Measurements from ENCODE around the gene TOM1L2.
A peak's percentile ranks its signal among the peaks of the same experiment; 100 is the strongest.

TOM1L2 gene

DNA sequence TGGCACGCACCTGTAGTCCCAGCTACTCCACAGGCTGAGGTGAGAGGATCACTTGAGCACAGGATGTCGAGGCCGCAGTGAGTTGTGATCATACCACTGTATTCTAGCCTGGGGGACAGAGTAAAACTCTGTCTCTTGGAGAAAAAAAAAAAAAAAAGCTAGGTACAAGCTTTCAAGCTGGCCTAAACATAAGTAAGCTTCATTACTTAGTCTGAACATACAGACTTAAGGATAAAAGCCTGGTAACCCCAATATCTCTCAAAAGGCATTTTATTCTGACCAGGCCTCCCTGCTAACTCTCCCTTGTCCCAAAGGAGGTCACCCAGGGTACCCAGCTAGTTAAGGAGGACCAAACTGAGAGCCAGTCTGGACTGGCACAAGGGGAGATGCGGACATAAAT, 46.2 kb downstream of the TOM1L2 start:
- Histone ChIP-seq H2BK15ac (replicated peaks; ENCODE audit: low read depth) (no peak overlapping the region), H3K56ac (ENCODE audit: low read length) (no peak overlapping the region), H3K4me3 (ENCODE audit: low read length) (no peak overlapping the region), H2AK5ac (ENCODE audit: low read length) (no peak overlapping the region), H2BK5ac (ENCODE audit: low read length) (no peak overlapping the region), H2BK120ac (ENCODE audit: low read depth, low read length) (no peak overlapping the region), H3K4me2 (ENCODE audit: low read length) (no peak overlapping the region), H4K5ac (ENCODE audit: low read length) (no peak overlapping the region), H3K18ac (ENCODE audit: low read length) (no peak overlapping the region), H3K79me1 (ENCODE audit: low read length) (no peaks in the 10 kb centered on the region), H4K8ac (ENCODE audit: low read depth, low read length) (no peak overlapping the region), H3K4me1 (ENCODE audit: control insufficient read depth, low read depth, low read length) (peaks cover 20% of the 10 kb centered on the region), H3K27ac (ENCODE audit: low read depth, low read length) (no peak overlapping the region), H3K4ac (ENCODE audit: low read depth, low read length) (no peak overlapping the region), H3K27me3 (ENCODE audit: insufficient read depth, low read length, poor library complexity) (no peaks in the 10 kb centered on the region), H3K79me2 (ENCODE audit: control insufficient read depth, insufficient read depth, low read length) (no peaks in the 10 kb centered on the region), H3K23ac (ENCODE audit: low read length) (no peak overlapping the region), H3K9ac (ENCODE audit: low read length) (no peak overlapping the region), H3K36me3 (ENCODE audit: control insufficient read depth, insufficient read depth, low read length) (no peaks in the 10 kb centered on the region)
- no CpG with 5 or more reads among the region's 4 CpGs for WGBS (ENCODE audit: extremely low coverage, insufficient coverage, low lambda C conversion rate)
- no peak for DNase-seq

DNA sequence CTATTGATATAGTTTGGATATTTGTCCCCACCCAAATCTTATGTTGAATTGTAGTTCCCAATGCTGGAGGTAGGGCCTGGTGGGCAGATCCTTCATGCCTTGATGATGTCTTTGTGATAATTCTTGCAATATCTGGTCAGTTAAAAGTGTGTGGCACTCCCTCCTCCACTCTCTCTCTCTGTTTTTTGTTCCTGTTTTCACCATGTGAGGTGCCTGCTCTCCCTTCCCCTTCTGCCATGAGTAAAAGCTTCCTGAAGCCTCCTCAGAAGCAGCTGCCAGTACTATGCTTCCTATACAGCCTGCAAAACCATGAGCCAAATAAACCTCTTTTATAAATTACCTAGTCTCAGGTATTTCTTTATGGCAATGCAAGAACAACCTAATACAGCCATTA, 47.3 kb downstream of the TOM1L2 start:
- Histone ChIP-seq H2AK5ac (ENCODE audit: low read length) (no peak overlapping the region), H3K4me1 (ENCODE audit: control insufficient read depth, low read depth, low read length) (peaks cover 21% of the 10 kb centered on the region), H3K27ac (ENCODE audit: low read depth, low read length) (no peak overlapping the region), H3K56ac (ENCODE audit: low read length) (no peak overlapping the region), H3K9ac (ENCODE audit: low read length) (no peak overlapping the region), H3K27me3 (ENCODE audit: insufficient read depth, low read length, poor library complexity) (no peaks in the 10 kb centered on the region), H2BK5ac (ENCODE audit: low read length) (no peak overlapping the region), H3K4me2 (ENCODE audit: low read length) (no peak overlapping the region), H4K5ac (ENCODE audit: low read length) (no peak overlapping the region), H4K8ac (ENCODE audit: low read depth, low read length) (no peak overlapping the region), H3K4me3 (ENCODE audit: low read length) (no peak overlapping the region), H3K23ac (ENCODE audit: low read length) (no peak overlapping the region), H2BK15ac (replicated peaks; ENCODE audit: low read depth) (no peak overlapping the region), H2BK120ac (ENCODE audit: low read depth, low read length) (no peak overlapping the region), H3K79me1 (ENCODE audit: low read length) (no peaks in the 10 kb centered on the region), H3K79me2 (ENCODE audit: control insufficient read depth, insufficient read depth, low read length) (no peaks in the 10 kb centered on the region), H3K18ac (ENCODE audit: low read length) (no peak overlapping the region), H3K4ac (ENCODE audit: low read depth, low read length) (no peak overlapping the region), H3K36me3 (ENCODE audit: control insufficient read depth, insufficient read depth, low read length) (no peaks in the 10 kb centered on the region)
- no peak for DNase-seq

DNA sequence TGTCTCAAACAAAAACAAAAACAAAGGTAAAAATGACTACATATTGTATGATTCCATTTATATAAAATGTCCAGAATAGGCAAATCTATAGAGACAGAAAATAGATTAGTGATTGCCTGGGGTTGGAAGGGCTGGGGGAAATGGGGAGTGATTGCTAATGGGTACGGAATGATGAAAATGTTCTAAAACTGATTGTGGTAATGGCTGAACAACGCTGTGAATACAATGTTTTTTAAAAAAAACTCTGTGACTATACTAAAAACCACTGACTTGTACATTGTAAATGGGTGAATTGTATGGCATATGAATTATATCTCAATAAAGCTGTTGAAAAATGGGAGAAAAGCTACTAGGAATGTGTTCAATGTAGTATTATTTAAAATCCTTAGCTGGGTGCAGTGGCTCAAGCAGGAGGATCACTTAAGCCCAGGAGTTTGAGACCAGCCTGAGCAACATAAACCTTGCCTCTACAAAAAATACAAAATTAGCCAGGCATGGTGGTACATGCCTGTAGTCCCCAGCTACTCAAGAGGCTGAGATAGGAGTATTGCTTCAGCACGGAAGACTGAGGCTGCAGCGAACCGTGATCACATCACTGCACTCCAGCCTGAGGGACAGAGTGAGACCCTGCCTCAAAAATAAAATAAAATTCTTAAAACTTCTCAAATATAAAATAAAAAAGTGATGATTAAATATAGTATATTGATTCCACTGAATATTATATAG, 47.9 kb downstream of the TOM1L2 start:
- Histone ChIP-seq H2BK15ac (replicated peaks; ENCODE audit: low read depth) (no peak overlapping the region), H3K4me2 (ENCODE audit: low read length) (no peak overlapping the region), H3K36me3 (ENCODE audit: control insufficient read depth, insufficient read depth, low read length) (no peaks in the 10 kb centered on the region), H3K23ac (ENCODE audit: low read length) (no peak overlapping the region), H3K79me2 (ENCODE audit: control insufficient read depth, insufficient read depth, low read length) (no peaks in the 10 kb centered on the region), H3K4me3 (ENCODE audit: low read length) (no peak overlapping the region), H4K5ac (ENCODE audit: low read length) (no peak overlapping the region), H3K56ac (ENCODE audit: low read length) (no peak overlapping the region), H3K18ac (ENCODE audit: low read length) (no peak overlapping the region), H2AK5ac (ENCODE audit: low read length) (no peak overlapping the region), H3K79me1 (ENCODE audit: low read length) (no peaks in the 10 kb centered on the region), H3K4me1 (ENCODE audit: control insufficient read depth, low read depth, low read length) (peaks cover 21% of the 10 kb centered on the region), H3K9ac (ENCODE audit: low read length) (no peak overlapping the region), H3K27ac (ENCODE audit: low read depth, low read length) (no peak overlapping the region), H3K4ac (ENCODE audit: low read depth, low read length) (no peak overlapping the region), H3K27me3 (ENCODE audit: insufficient read depth, low read length, poor library complexity) (no peaks in the 10 kb centered on the region), H4K8ac (ENCODE audit: low read depth, low read length) (no peak overlapping the region), H2BK120ac (ENCODE audit: low read depth, low read length) (no peak overlapping the region), H2BK5ac (ENCODE audit: low read length) (no peak overlapping the region)
- whole genome bisulfite sequencing (ENCODE audit: extremely low coverage, insufficient coverage, low lambda C conversion rate) = no CpG with 5 or more reads among the region's 5 CpGs
- no peak for DNase-seq

DNA sequence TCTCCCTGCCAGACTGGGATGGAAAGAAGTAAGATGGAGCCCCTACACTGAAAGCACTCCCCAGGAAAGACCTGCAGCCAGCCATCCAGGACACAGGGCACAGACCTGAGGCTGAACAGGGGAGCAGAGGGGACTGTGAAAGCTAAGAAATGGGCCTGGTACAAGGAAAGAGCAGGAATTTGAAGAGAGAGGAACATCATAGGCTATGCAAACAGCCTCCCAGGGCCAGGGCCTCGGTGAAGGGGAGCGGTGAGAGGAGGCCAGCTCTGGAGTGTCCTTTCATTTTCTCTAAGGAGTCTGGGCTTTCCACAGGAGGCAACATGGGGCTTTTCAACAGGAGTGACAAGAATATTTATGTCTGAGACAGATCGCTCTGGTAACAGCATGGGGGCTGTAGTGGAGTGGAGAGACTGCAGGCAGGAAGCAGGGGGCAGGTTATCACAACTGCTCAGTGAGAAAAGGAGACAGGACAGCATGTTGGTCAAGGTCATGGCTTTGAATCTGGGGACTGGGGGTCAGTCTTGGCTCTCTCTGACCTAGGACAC, 50.1 kb downstream of the TOM1L2 start:
- Histone ChIP-seq H3K79me2 (ENCODE audit: control insufficient read depth, insufficient read depth, low read length) (no peaks in the 10 kb centered on the region), H3K9ac (ENCODE audit: low read length) (peak overlapping the region; percentile 19), H3K27me3 (ENCODE audit: insufficient read depth, low read length, poor library complexity) (no peaks in the 10 kb centered on the region), H4K5ac (ENCODE audit: low read length) (no peak overlapping the region), H2AK5ac (ENCODE audit: low read length) (no peak overlapping the region), H3K4ac (ENCODE audit: low read depth, low read length) (peak overlapping the region; percentile 17), H3K27ac (ENCODE audit: low read depth, low read length) (peak overlapping the region; percentile 84), H3K79me1 (ENCODE audit: low read length) (no peaks in the 10 kb centered on the region), H2BK15ac (replicated peaks; ENCODE audit: low read depth) (no peak overlapping the region), H2BK120ac (ENCODE audit: low read depth, low read length) (peak overlapping the region; percentile 82), H2BK5ac (ENCODE audit: low read length) (peak overlapping the region; percentile 1), H3K4me2 (ENCODE audit: low read length) (no peak overlapping the region), H3K23ac (ENCODE audit: low read length) (no peak overlapping the region), H3K56ac (ENCODE audit: low read length) (peak overlapping the region; percentile 78), H4K8ac (ENCODE audit: low read depth, low read length) (peak overlapping the region; percentile 79), H3K4me3 (ENCODE audit: low read length) (no peak overlapping the region), H3K18ac (ENCODE audit: low read length) (peak overlapping the region; percentile 90), H3K36me3 (ENCODE audit: control insufficient read depth, insufficient read depth, low read length) (no peaks in the 10 kb centered on the region), H3K4me1 (ENCODE audit: control insufficient read depth, low read depth, low read length) (peaks cover 13% of the 10 kb centered on the region)
- WGBS (ENCODE audit: extremely low coverage, insufficient coverage, low lambda C conversion rate) = no CpG with 5 or more reads among the region's 3 CpGs
- DNase-seq = peak; percentile 72

DNA sequence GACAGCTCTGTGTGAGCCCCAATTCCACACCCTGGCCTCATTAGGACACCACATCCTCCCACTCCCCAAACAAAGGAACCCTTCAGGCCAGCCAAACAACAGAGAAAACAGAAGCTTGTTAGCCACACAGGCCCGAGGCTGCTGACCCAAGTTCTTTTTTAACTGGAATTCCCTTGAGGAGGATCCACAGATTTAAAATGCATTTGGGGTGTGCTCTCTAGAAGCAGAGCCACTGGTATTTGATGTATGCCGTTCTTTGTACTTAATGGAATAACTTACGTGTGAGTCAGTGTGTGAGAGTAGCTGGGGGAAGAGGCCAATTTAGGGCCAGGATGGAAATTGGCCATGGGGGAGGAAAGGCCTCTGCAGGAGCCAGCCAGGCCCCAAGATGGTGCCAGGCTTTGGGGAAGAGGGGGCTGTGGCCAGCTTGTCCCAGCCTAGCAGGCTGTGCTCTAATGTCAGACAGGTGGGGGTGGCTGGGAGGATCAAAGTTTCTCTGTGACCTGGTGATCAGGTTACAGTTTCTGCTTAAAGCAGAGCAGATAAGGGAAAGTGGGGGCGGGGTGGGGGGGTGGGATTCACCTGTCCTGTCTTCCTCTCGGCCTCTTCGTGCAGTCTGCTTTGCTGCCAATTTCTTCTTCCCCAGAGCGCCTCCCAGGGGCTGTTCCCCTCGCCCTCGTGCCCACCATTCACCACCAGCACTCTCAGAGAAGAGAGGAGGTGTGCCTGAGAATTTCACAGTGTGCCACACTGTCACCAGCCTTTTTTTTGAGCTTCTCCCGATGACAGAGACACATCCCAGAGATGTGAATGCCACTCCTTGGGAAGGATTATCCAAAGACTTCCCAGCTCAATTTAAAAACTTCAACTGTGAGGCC, 50.8 kb downstream of the TOM1L2 start:
- peak overlapping the region; percentile 66 for H2BK5ac ChIP-seq (ENCODE audit: low read length)
- no peak overlapping the region for H3K4me3 ChIP-seq (ENCODE audit: low read length)
- H4K5ac ChIP-seq (ENCODE audit: low read length) = no peak overlapping the region
- peak overlapping the region; percentile 78 for H3K56ac ChIP-seq (ENCODE audit: low read length)
- peak overlapping the region; percentile 8 for H3K9ac ChIP-seq (ENCODE audit: low read length)
- no peak overlapping the region for H3K23ac ChIP-seq (ENCODE audit: low read length)
- DNase-seq = peak; percentile 99
- H4K8ac ChIP-seq (ENCODE audit: low read depth, low read length) = peak overlapping the region; percentile 79
- peak overlapping the region; percentile 68 for H2BK120ac ChIP-seq (ENCODE audit: low read depth, low read length)
- no peak overlapping the region for H2AK5ac ChIP-seq (ENCODE audit: low read length)
- no CpG with 5 or more reads among the region's 10 CpGs for WGBS (ENCODE audit: extremely low coverage, insufficient coverage, low lambda C conversion rate)
- H3K79me2 ChIP-seq (ENCODE audit: control insufficient read depth, insufficient read depth, low read length) = no peaks in the 10 kb centered on the region
- H2BK15ac ChIP-seq (replicated peaks; ENCODE audit: low read depth) = no peak overlapping the region
- H3K4ac ChIP-seq (ENCODE audit: low read depth, low read length) = peak overlapping the region; percentile 44
- no peaks in the 10 kb centered on the region for H3K27me3 ChIP-seq (ENCODE audit: insufficient read depth, low read length, poor library complexity)
- H3K4me1 ChIP-seq (ENCODE audit: control insufficient read depth, low read depth, low read length) = peaks cover 13% of the 10 kb centered on the region
- peak overlapping the region; percentile 84 for H3K27ac ChIP-seq (ENCODE audit: low read depth, low read length)
- H3K18ac ChIP-seq (ENCODE audit: low read length) = peak overlapping the region; percentile 90
- no peaks in the 10 kb centered on the region for H3K36me3 ChIP-seq (ENCODE audit: control insufficient read depth, insufficient read depth, low read length)
- peak overlapping the region; percentile 5 for H3K4me2 ChIP-seq (ENCODE audit: low read length)
- H3K79me1 ChIP-seq (ENCODE audit: low read length) = no peaks in the 10 kb centered on the region
